CD4-positive, alpha-beta memory T cell (primary cell): Measurements from ENCODE around the gene AMOT. TPM values are rescaled to one million over a fixed set of nuclear protein-coding genes. Genes with fewer than 3 reads are reported as not detected.

Experiments
- CTCF ChIA-PET: fragments of 350-600 bp; sonication (Branson Sonifier 250); formaldehyde crosslinking; loops from one replicate; lab custom pipeline; 2021; ENCODE audit warnings: inconsistent platforms; ENCODE audit not compliant: partially characterized antibody; lab: Charles Lee
- POLR2A ChIA-PET: fragments of 350-600 bp; sonication (Branson Sonifier 250); formaldehyde crosslinking; loops from one replicate; lab custom pipeline; 2021; ENCODE audit not compliant: partially characterized antibody; lab: Charles Lee
- DNase-seq, 5 donors: peaks; one replicate each; pipeline versions ENCODE4 v3.0.0 to v3.0.0-alpha.2; 2020 to 2022; ENCODE audit warnings: mixed read lengths in 1 of 5
- H3K27ac ChIP-seq: one replicate; pipeline ENCODE4 v1.7.0; 2013; ENCODE audit warnings: low read depth, low read length
- H3K27me3 ChIP-seq: 2 replicates; pipeline ENCODE4 v1.7.0; 2013; ENCODE audit warnings: mild to moderate bottlenecking, low read length, moderate library complexity; ENCODE audit not compliant: insufficient read depth
- H3K36me3 ChIP-seq: 2 replicates; pipeline ENCODE4 v1.7.0; 2013; ENCODE audit warnings: mild to moderate bottlenecking, low read length, moderate library complexity; ENCODE audit not compliant: insufficient read depth
- H3K4me1 ChIP-seq: 2 replicates; pipeline ENCODE4 v1.7.0; 2013; ENCODE audit warnings: mild to moderate bottlenecking, low read length, moderate library complexity; ENCODE audit not compliant: insufficient read depth
- H3K4me3 ChIP-seq, 2 donors: one replicate each; pipeline ENCODE4 v1.7.0; 2013; ENCODE audit warnings: low read length in 2 of 2, mild to moderate bottlenecking in 1 of 2
- H3K9me3 ChIP-seq, 2 donors: one replicate each; pipeline ENCODE4 v1.7.0; 2013; ENCODE audit warnings: low read length in 2 of 2, control low read depth in 1 of 2; ENCODE audit not compliant: control insufficient read depth in 1 of 2
- H3K27ac Mint-ChIP-seq, 7 donors: one replicate each; pipeline ENCODE4 v1.8.0; 2020 to 2021; ENCODE audit warnings: mixed read lengths in 7 of 7, mild to moderate bottlenecking in 6 of 7, inconsistent platforms in 3 of 7, moderate library complexity in 3 of 7
- H3K27me3 Mint-ChIP-seq, 2 donors: one replicate each; pipeline ENCODE4 v1.8.0; 2020 to 2021; ENCODE audit warnings: mixed read lengths in 2 of 2
- H3K36me3 Mint-ChIP-seq, 2 donors: one replicate each; pipeline ENCODE4 v1.8.0; 2020 to 2021; ENCODE audit warnings: mixed read lengths in 2 of 2, inconsistent platforms in 1 of 2, mild to moderate bottlenecking in 1 of 2
- H3K4me1 Mint-ChIP-seq, 4 donors: one replicate each; pipeline ENCODE4 v1.8.0; 2020 to 2021; ENCODE audit warnings: mixed read lengths in 4 of 4, mild to moderate bottlenecking in 1 of 4
- H3K4me3 Mint-ChIP-seq, 8 donors: one replicate each; pipeline ENCODE4 v1.8.0; 2020 to 2021; ENCODE audit warnings: mixed read lengths in 8 of 8, mild to moderate bottlenecking in 7 of 8, moderate library complexity in 6 of 8, inconsistent platforms in 3 of 8
- H3K9me3 Mint-ChIP-seq, 8 donors: one replicate each; pipeline ENCODE4 v1.8.0; 2020 to 2021; ENCODE audit warnings: mixed read lengths in 8 of 8, mild to moderate bottlenecking in 5 of 8, inconsistent platforms in 3 of 8, moderate library complexity in 1 of 8
- intact Hi-C: fragments of 100-400 bp; cut with micrococcal nuclease; formaldehyde crosslinking; loops from one replicate; pipeline ENCODE4 v1.15.1; 2023
- polyA plus RNA-seq, 2 donors: library from polyadenylated mRNA; unstranded; fragments of 300-500 nt; fragmentation: Illumina TruSeq; gene quantifications; one replicate each; pipeline ENCODE4 v1.2.3, GENCODE V29; 2021
- total RNA-seq, 2 experiments: library from RNA; stranded (reverse); gene quantifications; one replicate each; pipeline ENCODE4 v1.2.3, GENCODE V29; 2021

AMOT gene
- total and polyA plus RNA-seq, 4 experiments from 2014 or later: 0.52 to 4.4 (median 3.5) TPM

DNA sequence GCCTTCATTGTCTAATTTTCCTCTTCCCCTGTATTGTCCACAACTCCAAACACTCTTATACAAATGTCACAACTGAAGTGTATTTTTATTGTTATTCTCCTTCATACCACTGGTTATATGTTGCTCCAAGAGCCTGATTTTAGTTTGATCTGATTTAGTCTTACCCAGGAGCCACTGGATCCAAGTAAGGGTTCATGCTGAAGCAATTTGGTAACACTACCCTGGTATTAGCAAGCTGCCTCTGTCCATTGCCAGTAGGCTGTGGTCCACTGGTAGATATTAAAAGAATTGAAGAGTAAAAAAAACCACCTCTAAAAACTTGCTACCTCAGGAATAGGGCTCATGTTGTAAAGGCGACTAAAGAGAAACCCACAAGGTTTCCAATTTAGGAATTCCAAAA lies 41.2 kb downstream of the AMOT start:
- Mint-ChIP-seq H3K4me1 (no peaks in the 10 kb centered on the region), H3K36me3 (peaks cover 6 to 18% of the 10 kb centered on the region in 2 donors), H3K27ac (no peak overlapping the region), H3K4me3 (no peak overlapping the region), H3K27me3 (no peaks in the 10 kb centered on the region), H3K9me3 (peaks cover 0 to 1% (median 0%) of the 10 kb centered on the region in 8 donors)
- no peak overlapping the region for H3K4me3 ChIP-seq
- H3K9me3 ChIP-seq: no peaks in the 10 kb centered on the region
- POLR2A ChIA-PET: no interaction called here
- CTCF ChIA-PET: no interaction called here
- no peak for DNase-seq
- no peaks in the 10 kb centered on the region for H3K4me1 ChIP-seq
- no peak overlapping the region for H3K27ac ChIP-seq
- H3K36me3 ChIP-seq: no peaks in the 10 kb centered on the region
- intact Hi-C loops: no loop called here
- no peaks in the 10 kb centered on the region for H3K27me3 ChIP-seq

DNA sequence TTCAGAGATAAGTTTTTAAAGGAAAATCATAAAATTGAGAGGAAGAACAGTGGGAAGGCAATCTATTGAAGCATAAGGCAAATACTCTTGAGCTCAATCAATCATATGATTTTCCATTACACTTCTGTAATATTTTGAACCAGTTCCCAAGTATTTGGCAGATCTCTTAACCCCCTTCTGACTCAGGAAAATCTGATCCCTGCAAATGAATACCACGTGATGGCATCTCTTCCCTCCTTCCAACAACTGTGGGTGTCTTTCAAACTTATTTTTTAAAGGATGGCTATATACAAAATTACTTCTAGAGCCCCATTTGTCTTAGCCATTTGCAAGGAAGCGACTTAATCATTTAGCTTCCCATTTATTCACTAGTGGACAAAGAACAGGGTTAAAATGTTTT lies 41.9 kb downstream of the AMOT start:
- no peak for DNase-seq
- no peak overlapping the region for H3K4me3 Mint-ChIP-seq
- H3K27ac Mint-ChIP-seq: no peak overlapping the region
- H3K27me3 ChIP-seq: no peaks in the 10 kb centered on the region
- no peaks in the 10 kb centered on the region for H3K9me3 ChIP-seq
- intact Hi-C loops: no loop called here
- H3K36me3 Mint-ChIP-seq: peaks cover 6 to 18% of the 10 kb centered on the region in 2 donors
- no peak overlapping the region for H3K4me3 ChIP-seq
- CTCF ChIA-PET: no interaction called here
- H3K4me1 Mint-ChIP-seq: no peaks in the 10 kb centered on the region
- no peaks in the 10 kb centered on the region for H3K4me1 ChIP-seq
- H3K27ac ChIP-seq: no peak overlapping the region
- H3K27me3 Mint-ChIP-seq: no peaks in the 10 kb centered on the region
- H3K9me3 Mint-ChIP-seq: peaks cover 0 to 1% (median 0%) of the 10 kb centered on the region in 8 donors
- POLR2A ChIA-PET: no interaction called here
- H3K36me3 ChIP-seq: no peaks in the 10 kb centered on the region

DNA sequence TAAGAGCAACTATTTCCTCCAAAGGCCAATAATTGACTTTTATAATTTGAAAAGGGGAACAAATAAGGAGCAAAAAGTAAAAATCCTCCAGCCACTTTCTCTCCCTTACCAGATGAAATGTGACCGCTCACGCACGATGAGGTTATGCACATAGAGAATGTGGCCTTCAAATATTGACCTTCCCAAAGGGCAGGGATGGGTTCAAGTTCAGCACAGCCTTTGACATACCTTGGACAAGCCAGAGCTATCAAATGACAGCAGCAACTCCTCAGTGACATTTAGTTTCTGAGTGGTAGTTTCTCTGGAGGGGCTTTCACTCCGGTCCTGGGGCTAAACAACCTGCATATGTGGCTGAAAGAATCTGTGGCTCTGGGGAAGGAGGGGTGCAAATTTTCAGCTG lies 50.7 kb downstream of the AMOT start:
- CTCF ChIA-PET: no interaction called here
- POLR2A ChIA-PET: no interaction called here

DNA sequence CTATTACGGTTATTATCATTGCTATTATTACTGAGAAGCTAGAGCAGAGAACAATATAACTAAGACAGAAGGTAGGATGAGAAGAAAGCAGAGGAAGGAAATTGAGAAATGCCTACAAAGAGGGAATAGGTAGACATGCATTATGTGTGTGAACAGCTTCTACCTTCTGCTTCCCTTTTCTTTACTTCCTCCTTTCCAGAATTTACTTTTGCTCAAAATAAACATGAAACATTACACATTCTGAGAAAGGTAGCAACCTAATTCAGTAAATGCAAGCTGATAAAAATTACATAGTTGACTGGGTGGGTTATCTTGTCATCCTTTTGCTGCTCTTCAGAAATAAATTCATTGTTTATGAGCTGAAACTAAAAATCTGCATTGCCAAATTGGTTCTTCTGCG lies 54.6 kb downstream of the AMOT start:
- Mint-ChIP-seq H3K4me1 (no peaks in the 10 kb centered on the region), H3K4me3 (no peak overlapping the region), H3K27ac (no peak overlapping the region), H3K9me3 (no peaks in the 10 kb centered on the region), H3K27me3 (no peaks in the 10 kb centered on the region), H3K36me3 (peaks cover 1 to 4% of the 10 kb centered on the region in 2 donors)
- intact Hi-C loops: no loop called here
- POLR2A ChIA-PET: no interaction called here
- H3K9me3 ChIP-seq: no peaks in the 10 kb centered on the region
- H3K27me3 ChIP-seq: no peaks in the 10 kb centered on the region
- no peak overlapping the region for H3K4me3 ChIP-seq
- CTCF ChIA-PET: no interaction called here
- DNase-seq: no peak
- H3K36me3 ChIP-seq: no peaks in the 10 kb centered on the region
- no peak overlapping the region for H3K27ac ChIP-seq
- no peaks in the 10 kb centered on the region for H3K4me1 ChIP-seq

More for the DNA sequence above, 50.7 kb downstream of the AMOT start:
- H3K4me1 ChIP-seq: no peaks in the 10 kb centered on the region
- no peak overlapping the region for H3K4me3 Mint-ChIP-seq
- no peak overlapping the region for H3K27ac ChIP-seq
- no peaks in the 10 kb centered on the region for H3K27me3 Mint-ChIP-seq
- no peak overlapping the region for H3K27ac Mint-ChIP-seq
- H3K4me3 ChIP-seq: no peak overlapping the region
- H3K36me3 ChIP-seq: no peaks in the 10 kb centered on the region
- intact Hi-C loops: no loop called here
- H3K9me3 ChIP-seq: no peaks in the 10 kb centered on the region
- H3K27me3 ChIP-seq: no peaks in the 10 kb centered on the region
- DNase-seq: no peak
- H3K36me3 Mint-ChIP-seq: peaks cover 0 to 4% of the 10 kb centered on the region in 2 donors
- H3K9me3 Mint-ChIP-seq: no peaks in the 10 kb centered on the region
- no peaks in the 10 kb centered on the region for H3K4me1 Mint-ChIP-seq

DNA sequence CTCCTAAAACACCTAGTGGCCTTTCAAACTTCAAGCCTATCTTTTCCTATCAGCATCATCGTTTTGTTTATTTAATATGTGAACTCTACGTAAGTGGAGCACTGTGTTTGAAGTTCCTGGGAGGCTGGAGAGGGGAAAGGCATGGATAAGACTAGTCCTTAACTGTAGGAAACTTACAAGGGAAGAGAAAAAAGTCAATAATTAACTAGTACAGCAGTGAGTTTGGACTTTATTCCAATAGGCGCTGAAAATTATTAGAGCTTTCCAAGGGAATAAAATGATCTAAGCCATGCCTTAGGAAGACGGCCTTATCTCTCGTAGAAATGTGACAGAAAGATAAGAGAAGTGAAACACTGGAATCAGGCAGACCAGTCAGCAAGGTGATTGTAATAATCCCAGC lies 55.3 kb downstream of the AMOT start:
- Histone ChIP-seq H3K27ac (no peak overlapping the region), H3K36me3 (no peaks in the 10 kb centered on the region), H3K4me1 (no peaks in the 10 kb centered on the region), H3K4me3 (no peak overlapping the region), H3K27me3 (no peaks in the 10 kb centered on the region), H3K9me3 (no peaks in the 10 kb centered on the region)
- ChIA-PET CTCF (no interaction called here), POLR2A (no interaction called here)
- Mint-ChIP-seq H3K4me3 (no peak overlapping the region), H3K9me3 (no peaks in the 10 kb centered on the region), H3K27me3 (no peaks in the 10 kb centered on the region), H3K36me3 (peaks cover 3 to 8% of the 10 kb centered on the region in 2 donors), H3K4me1 (no peaks in the 10 kb centered on the region), H3K27ac (no peak overlapping the region)
- intact Hi-C loops: no loop called here
- no peak for DNase-seq

DNA sequence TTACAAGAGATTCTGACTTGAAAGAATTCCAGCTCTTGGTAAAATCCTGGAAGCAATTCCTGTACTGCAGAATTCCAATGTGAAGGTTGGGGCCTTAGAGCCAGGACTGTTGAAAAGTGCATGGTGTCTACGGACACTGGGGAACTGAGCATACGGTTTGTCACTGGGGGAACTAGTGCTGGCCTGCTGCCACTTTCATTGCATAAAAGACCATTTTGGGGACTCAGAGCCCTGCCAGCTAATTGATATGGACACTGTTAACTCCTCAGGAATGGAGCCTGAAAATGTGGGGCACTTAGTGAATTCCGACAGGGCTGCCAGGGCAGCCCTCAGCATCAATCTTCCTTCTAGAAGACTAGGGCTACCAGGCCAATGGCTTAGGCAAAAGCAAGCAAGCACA lies 55.9 kb downstream of the AMOT start:
- Mint-ChIP-seq H3K36me3 (peaks cover 3 to 8% of the 10 kb centered on the region in 2 donors), H3K27me3 (no peaks in the 10 kb centered on the region), H3K4me3 (no peak overlapping the region), H3K4me1 (no peaks in the 10 kb centered on the region), H3K9me3 (no peaks in the 10 kb centered on the region), H3K27ac (no peak overlapping the region)
- Histone ChIP-seq H3K4me1 (no peaks in the 10 kb centered on the region), H3K9me3 (no peaks in the 10 kb centered on the region), H3K4me3 (no peak overlapping the region), H3K27me3 (no peaks in the 10 kb centered on the region), H3K27ac (no peak overlapping the region), H3K36me3 (no peaks in the 10 kb centered on the region)
- intact Hi-C loops: no loop called here
- CTCF ChIA-PET: no interaction called here
- no peak for DNase-seq
- POLR2A ChIA-PET: no interaction called here

DNA sequence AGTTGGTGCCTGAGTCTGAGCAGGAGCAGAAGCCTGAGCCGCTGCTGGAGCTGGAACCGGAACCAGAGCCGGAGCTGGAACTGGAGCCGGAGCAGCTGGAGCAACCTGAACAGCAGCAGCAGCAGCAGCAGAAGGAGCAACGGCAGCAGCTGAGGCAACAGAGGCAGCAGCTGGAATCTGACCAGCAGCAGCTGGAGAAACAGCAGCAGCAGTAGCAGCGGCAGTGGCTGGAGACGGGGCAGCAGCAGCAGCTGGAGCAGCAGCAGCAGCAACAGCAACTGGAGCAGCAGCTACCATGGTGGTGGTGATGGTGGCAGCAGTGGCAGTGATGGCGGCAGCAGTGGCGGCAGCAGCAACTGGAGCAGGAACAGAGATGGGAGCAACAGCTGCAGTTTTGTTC lies 61.5 kb downstream of the AMOT start:
- Histone ChIP-seq H3K27ac (no peak overlapping the region), H3K9me3 (no peaks in the 10 kb centered on the region), H3K27me3 (no peaks in the 10 kb centered on the region), H3K4me1 (no peaks in the 10 kb centered on the region), H3K36me3 (no peaks in the 10 kb centered on the region), H3K4me3 (no peak overlapping the region)
- Mint-ChIP-seq H3K27ac (no peak overlapping the region), H3K27me3 (no peaks in the 10 kb centered on the region), H3K4me3 (no peak overlapping the region), H3K36me3 (peaks cover 5 to 8% of the 10 kb centered on the region in 2 donors), H3K9me3 (no peaks in the 10 kb centered on the region), H3K4me1 (no peaks in the 10 kb centered on the region)
- no peak for DNase-seq
- intact Hi-C loops: no loop called here
- POLR2A ChIA-PET: no interaction called here
- CTCF ChIA-PET: no interaction called here
